GM19324 (cell line): ENCODE data around the gene UGT3A2.
"Not testable (repeated sequence)": the region's sequence is repeated elsewhere in the genome, so short reads cannot be mapped to it uniquely, and the experiment has no call there.

ENCODE experiments used
- ATAC-seq: cut with Tn5 transposase; IDR thresholded peaks from one replicate; pipeline ENCODE4 v1.9.1; 2021; ENCODE audit warnings: mild to moderate bottlenecking, moderate library complexity; ENCODE audit not compliant: unreplicated experiment, low FRiP score

The UGT3A2 gene

GRCh38 chr5:36054647-36055046 lies 12.0 kb downstream of the UGT3A2 start:
- ATAC-seq, result no peak

- no peak for ATAC-seq
These were observed 14.1 kb downstream of the UGT3A2 start for GRCh38 chr5:36052538-36052937.

- no peak for ATAC-seq
These were observed 16.7 kb downstream of the UGT3A2 start for GRCh38 chr5:36049949-36050348.

- no peak for ATAC-seq
These were observed 19.1 kb downstream of the UGT3A2 start for GRCh38 chr5:36047384-36048160.

- ATAC-seq, result no peak
These were observed 20.8 kb downstream of the UGT3A2 start for GRCh38 chr5:36045895-36046294.

- no peak for ATAC-seq
These were observed 25.2 kb downstream of the UGT3A2 start for GRCh38 chr5:36041537-36041845.

GRCh38 chr5:36040651-36041536 lies 25.8 kb downstream of the UGT3A2 start:
- ATAC-seq, result no peak

GRCh38 chr5:36035696-36036095 lies 31.0 kb downstream of the UGT3A2 start:
- ATAC-seq, result no peak

GRCh38 chr5:36034536-36035134 lies 32.0 kb downstream of the UGT3A2 start:
- not testable (repeated sequence) for ATAC-seq

GRCh38 chr5:36033486-36033885 lies 33.2 kb downstream of the UGT3A2 start:
- ATAC-seq, result no peak

- no peak for ATAC-seq
These were observed 33.6 kb downstream of the UGT3A2 start for GRCh38 chr5:36033047-36033446.

- no peak for ATAC-seq
These were observed 35.5 kb downstream of the UGT3A2 start for GRCh38 chr5:36031223-36031622.

- no peak for ATAC-seq
These were observed 36.8 kb downstream of the UGT3A2 start for GRCh38 chr5:36029914-36030313.

GRCh38 chr5:36028816-36029465 lies 37.7 kb downstream of the UGT3A2 start:
- no peak for ATAC-seq

GRCh38 chr5:36027711-36028110 lies 39.0 kb downstream of the UGT3A2 start:
- ATAC-seq, result no peak

- no peak for ATAC-seq
These were observed 39.8 kb downstream of the UGT3A2 start for GRCh38 chr5:36026706-36027465.

GRCh38 chr5:36022246-36022645 lies 44.4 kb downstream of the UGT3A2 start:
- ATAC-seq, result not testable (repeated sequence)

GRCh38 chr5:36019584-36019983 lies 47.1 kb downstream of the UGT3A2 start:
- ATAC-seq, result not testable (repeated sequence)

- no peak for ATAC-seq
These were observed 49.1 kb downstream of the UGT3A2 start for GRCh38 chr5:36017622-36018021.

GRCh38 chr5:36017004-36017403 lies 49.7 kb downstream of the UGT3A2 start:
- no peak for ATAC-seq
